Right renal cortex interstitium (tissue), 3 donors: Measurements from ENCODE around the gene ERC1. TPM values are rescaled to one million over a fixed set of nuclear protein-coding genes. Genes with fewer than 3 reads are reported as not detected.
A peak's percentile ranks its signal among the peaks of the same experiment; 100 is the strongest.
"Not testable (repeated sequence)": the region's sequence is repeated elsewhere in the genome, so short reads cannot be mapped to it uniquely, and the experiment has no call there.

ENCODE experiments used
- DNase-seq, 3 donors: peaks; one replicate each; pipeline ENCODE4 v3.0.0-alpha.2; 2013; ENCODE audit warnings: low read depth in 3 of 3, low spot score in 2 of 3
- polyA plus RNA-seq, 3 donors: library from polyadenylated mRNA; unstranded; fragments of 120-200 nt; gene quantifications; one replicate each; pipeline ENCODE4 v1.2.1, GENCODE V29; 2013; ENCODE audit not compliant: insufficient read length in 3 of 3

The ERC1 gene
- polyA plus RNA-seq, 3 donors: 39.5 to 44.9 (median 40.3) TPM

DNA sequence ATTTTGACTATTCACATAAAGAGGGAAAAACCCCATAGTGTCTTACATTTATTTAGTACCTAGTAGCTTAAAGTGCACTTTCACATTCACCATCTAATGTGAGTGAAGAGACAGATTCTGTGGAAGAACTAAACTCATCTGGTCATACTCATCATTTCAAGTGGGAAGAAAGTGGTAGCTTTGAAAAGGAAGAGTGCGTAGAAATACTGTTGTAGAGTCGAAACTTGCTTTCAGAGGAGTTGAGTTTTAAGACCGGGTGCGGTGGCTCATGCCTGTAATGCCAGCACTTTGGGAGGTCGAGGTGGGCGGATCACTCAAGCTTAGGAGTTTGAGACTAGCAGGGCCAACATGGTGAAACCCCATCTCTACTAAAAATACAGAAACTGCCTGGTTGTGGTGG, 222.2 kb downstream of the ERC1 start:
- no peak for DNase-seq

DNA sequence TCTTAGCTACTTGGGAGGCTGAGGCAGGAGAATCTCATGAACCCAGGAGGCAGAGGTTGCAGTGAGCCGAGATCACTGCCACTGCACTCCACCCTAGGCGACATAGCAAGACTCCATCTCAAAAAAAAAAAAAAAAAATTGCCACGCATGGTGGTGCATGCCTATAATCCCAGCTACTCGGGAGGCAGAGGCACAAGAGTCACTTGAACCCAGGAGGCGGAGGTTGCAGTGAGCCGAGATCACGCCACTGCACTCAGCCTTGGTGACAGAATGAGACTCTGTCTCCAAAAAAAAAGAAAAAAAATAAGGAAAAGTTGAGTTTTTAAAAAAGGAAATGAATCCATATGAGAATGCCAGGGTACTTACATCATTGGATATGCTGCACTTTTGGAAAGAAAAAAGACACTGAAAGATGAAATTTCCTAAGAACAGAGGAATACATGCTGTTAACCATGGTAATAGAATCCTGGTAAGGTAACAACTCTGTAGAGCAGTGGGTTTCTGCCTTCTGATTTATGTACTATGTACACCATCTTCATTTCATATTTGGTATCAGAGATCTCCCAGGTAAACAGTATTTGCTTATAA, 222.7 kb downstream of the ERC1 start:
- no peak for DNase-seq

DNA sequence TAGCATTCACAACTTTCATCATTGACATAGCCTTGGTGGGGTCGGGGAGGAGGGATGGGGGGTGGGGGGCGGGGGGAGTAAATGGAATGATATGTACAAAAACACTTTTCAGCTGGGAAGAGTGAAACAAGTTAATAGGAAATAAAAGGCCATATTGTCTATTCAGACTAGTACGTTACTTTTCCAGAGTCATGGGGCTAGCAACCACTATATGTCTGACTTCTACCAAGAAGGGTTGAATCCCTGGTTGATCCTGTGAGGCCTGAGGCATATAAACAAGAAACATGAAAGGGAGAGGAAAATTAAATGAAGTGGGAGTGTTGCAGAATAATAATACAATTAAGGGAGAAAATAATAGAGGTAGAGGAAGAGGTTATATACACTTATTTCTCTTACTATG, 225.5 kb downstream of the ERC1 start:
- no peak for DNase-seq

DNA sequence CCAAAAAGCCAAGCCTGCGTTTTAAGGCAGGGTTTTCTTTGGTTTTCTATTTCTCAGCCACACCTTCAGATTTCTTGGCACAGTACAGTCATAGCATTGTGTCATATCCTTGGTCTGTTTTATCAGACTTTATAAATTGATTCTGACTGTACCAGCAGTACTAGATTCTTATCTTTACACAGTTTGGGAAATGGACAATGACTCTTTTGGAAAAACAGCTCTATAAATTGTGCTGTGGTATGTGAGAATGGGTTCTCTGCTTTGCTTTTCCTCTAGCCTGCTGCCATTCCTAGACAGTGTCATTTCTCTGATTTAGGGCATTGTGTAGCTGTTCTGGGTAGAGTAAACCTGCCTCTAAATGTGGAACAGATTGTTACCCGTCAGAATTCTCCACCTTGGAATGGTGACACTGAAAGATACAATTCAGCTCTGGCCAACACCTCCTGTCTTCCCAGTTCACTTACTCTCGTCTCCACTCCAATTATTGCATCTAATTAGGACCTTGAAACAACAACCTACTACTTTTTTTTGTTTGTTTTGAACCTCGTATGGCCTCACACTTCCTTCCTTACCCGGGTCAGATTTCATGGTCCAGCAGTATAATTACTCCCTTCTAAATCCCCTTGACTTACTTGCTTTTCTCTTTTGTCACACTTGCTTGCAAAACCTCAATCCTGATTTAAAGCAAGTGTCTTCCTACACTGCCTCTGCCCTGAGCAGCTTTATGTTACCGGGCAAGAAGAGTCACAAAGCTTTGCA, 226.3 kb downstream of the ERC1 start:
- DNase-seq: peak in 1 of 3 donors; percentile 54

DNA sequence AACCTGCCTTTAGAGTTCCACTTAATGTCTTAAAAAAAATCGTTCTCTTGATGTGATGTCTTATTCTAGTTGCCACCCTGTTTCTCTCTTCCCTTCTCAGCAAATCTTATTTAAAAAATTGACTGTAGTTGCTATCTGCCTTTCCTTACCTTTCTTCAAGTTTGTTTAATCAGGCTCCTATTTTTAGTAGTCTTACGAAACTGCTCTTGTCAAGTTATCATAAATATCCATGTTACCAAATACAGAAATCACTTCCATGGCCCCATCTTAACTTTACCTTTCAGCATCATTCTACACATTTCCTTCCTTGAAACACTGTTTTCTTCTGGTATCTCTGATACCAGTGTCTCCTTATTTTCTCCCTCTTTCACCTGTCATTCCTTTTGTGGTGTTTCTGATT, 227.3 kb downstream of the ERC1 start:
- no peak for DNase-seq

DNA sequence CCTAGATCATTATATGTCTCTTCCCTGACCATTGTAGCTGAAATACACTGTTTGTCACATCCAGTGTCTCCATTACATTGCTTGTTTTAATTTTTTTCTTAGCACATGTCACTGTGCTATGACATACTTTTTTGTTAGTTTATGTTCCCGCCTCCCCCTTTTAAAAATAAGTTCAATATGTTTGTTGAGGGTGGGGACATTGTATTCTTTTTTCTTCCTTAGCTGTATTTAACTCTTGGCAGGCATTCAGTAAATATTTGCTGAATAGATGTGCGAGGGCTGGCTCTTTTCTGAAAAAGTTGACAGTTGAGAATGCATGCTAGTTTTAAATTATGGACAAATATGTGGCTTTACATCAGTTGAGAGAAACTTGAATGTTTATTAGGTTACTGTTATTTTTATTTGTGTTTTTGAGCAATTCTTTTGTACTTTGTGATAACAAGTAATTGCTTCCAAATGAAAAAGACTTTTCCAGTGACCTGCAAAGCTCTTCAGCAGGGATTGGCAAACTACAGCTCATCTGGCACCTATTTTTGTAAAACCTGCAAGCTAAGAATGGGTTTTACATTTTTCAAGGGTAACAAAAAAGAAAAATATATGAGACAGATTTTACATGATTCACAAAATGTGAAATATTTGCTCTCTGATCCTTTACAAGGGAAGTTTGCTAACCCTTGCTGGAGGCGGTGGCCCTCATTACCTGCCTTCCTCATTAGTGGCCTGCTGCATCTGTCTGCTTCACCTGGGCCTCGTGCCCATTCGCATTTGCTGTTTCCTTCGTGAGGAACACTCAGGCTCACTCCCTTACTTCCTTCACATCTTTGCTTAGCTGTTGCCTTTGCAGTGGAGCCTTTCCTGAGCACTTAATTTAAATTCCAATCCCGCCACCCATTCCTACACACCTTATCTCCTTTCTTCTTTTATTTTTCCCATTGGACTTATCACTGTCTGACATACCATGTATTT, 229.4 kb downstream of the ERC1 start:
- DNase-seq: no peak

DNA sequence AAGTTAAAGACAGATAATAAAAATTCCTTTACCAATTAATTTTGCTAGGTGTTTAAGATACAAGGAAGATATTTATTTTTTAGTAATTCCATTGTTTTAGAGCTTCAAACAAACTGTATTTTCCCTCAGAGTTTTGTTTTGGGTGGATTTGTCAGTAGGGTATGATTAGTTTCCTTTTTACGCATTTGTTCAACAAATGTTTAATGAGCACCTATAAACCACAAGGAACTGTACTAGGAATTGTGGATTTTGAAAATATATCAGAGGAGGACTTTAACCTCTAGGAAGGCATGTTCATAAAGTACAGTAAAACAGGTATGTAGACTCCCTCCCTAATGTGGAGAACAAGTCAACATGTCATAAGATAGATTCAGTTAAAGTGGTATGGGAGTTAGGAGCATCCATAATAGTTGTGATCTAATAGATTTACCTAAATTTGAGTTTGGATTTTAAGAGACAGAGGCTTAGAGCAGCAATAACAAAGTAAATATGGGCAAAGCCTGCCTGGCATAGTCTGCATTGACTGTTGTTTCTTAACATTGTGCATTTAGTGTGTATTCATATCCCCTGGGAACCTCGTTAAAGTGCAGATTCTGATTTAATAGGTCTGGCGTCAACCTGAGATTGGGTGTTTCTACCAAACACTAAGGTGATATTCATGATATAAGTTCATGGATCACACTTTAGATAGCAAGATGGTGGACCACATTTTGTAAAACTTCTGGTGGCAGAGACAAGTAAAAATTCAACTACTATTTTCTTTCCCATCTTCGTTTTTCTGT, 232.0 kb downstream of the ERC1 start:
- no peak for DNase-seq

DNA sequence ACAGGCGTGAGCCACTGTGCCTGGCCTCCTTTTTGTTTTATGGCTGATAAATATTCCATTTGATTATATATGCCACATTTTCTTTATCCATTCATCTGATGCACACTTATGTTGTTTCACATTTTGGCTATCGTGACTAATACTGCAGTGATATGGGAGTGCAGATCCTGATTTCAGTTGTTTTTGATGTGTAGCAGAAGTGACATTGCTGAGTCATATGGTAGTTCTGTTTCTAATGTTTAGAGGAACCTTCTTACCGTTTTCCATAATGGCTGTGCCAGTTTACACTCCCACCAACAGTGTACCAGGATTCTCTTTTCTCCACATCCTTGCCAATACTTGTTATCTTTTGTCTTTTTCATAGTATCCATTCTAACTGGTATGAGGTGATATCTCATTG, 235.9 kb downstream of the ERC1 start:
- no peak for DNase-seq

DNA sequence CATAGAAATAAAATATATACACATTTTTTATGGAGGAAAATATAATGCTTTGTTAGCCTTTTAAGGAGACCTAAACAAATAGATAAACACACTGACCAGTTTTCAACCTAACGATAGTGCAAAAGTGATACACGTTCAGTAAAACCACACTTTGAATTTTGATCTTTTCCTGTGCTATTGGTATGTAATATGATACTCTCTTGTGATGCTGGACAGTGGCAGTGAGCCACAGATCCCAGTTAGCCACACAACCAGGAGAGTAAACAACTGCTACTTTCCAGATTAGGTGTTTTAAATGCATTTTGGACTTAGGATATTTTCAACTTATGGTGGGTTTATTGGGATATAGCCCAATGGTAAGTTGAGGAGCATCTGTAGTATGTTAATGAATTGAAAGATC, 243.1 kb downstream of the ERC1 start:
- DNase-seq: no peak

DNA sequence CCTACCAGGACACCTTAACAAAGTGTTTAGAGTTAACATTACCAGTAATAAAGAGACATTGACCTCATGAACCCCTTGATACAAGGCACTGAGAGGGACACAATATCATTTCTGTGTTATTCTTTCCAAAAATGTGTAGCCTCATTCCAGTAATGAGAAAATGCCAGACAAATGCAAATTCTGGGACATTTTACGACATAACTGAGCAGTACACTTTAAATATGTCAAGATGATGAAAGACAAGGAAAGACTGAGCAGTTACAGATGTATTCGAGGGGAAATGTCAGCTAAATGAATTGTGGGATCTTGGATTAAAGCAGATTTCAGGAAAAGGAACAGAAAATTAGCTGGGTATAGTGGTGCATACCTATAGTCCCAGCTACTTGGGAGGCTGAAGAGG, 255.6 kb downstream of the ERC1 start:
- peak in 2 of 3 donors; percentile 5 to 19 for DNase-seq

DNA sequence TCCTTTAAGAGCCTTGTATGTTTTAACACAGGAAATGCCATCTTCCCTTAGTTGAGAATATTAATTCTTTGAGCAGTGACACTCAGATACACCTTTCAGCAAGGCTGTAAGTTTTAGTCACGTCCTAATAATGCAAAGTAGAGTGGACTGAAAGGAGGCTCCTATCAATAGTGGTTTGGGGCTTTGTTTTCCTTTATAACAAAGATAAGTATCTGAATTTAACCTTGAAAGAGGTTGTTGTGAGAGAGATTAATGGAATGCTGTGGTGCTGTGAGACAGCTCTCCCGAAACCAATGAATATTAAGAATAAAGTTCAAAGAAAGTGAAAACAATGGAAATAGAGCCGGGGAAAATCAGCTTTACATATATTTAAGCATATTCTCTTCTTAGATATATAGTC, 259.6 kb downstream of the ERC1 start:
- no peak for DNase-seq

DNA sequence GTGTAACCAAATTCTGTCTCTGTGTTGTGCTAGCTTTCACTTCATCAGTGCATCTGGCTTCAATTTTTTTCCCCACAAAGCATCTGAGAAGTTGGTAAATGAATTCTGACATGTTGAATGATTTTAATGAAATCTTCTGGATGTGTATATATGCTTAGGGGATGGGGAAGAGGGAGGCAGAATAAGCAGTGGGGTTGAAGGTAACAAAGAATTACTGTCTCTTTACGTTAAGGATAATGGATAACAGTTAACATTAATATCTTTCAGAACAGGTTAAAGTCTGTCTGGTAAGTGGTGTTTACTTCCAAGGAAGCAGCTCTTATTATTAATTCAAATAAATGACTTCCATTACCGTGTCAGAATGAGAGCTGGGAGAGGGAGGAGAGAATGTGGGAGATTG, 261.7 kb downstream of the ERC1 start:
- DNase-seq: no peak

DNA sequence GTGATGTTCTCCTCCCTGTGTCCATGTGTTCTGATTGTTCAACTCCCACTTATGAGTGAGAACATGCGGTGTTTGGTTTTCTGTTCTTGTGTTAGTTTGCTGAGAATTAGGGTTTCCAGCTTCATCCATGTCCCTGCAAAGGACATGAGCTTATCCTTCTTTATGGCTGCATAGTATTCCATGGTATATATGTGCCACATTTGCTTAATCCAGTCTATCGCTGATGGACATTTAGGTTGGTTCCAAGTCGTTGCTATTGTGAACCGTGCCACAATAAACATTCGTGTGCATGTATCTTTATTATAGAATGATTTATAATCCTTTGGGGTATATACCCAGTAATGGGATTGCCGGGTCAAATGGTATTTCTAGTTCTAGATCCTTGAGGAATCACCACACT, 264.1 kb downstream of the ERC1 start:
- not testable (repeated sequence) for DNase-seq

DNA sequence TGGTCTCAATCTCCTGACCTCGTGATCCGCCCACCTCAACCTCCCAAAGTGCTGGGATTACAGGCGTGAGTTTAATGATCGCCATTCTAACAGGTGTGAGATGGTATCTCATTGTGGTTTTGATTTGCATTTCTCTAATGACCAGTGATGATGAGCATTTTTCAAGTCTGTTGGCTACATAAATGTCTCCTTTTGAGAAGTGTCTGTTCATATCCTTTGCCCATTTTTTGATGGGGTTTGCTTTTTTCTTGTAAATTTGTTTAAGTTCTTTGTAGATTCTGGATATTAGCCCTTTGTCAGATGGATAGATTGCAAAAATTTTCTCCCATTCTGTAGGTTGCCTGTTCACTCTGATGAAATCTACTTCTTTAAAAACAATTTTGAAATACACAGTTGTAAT, 264.8 kb downstream of the ERC1 start:
- DNase-seq: not testable (repeated sequence)

DNA sequence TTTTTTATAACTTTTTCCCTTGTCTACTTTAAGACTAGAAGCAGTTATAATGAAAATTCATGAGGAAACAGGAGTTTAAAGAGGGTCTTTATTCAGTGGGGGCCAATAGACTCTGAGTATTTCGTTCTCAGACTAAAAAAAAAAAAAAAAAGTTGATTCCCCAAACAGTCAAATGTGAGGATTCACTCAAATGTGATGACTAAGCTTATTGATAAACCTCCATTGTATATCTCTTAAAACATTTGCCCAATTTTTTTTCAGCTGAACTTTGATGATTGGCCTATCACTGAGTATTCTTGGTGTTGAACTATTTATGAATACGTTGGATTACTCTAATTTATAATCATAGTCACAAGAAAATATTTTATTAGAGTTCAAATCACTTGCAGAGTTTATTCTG, 265.3 kb downstream of the ERC1 start:
- no peak for DNase-seq

DNA sequence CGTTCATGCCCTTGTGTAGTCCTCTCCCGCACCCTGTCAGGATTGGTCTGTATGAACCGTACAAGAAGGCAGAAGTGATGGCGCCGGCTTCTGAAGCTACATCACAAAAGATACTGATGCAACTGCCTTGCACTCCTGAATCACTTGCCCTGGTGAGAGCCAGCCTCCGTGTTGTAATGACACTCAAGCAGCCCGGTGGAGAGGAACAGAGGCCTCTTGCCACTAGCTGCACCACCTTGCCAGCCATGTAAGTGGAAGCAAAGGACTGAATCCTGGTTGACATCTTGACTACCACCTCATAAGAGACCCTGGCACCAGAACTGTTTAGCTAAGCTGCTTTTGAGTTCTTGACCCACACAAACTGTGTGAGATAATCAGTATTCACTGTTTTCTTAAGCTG, 266.0 kb downstream of the ERC1 start:
- no peak for DNase-seq

DNA sequence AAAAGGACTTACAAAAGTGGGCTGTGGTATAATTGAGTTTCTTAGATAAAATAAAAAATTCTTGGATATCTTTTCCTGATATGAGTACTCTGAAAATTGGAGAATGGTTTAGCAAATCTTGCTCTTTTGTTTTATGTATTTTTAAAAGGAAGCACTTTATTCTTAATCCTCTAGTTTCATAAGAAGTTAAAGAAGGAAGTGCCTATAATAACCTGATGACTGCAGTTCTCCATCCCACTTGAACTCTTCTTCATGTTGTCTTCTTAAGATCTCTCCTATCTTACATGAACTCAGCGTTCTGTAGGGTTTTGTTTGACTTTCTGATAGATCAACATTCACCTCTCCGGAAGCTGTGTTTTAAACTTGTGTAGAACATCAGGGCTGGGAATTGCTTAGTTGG, 271.0 kb downstream of the ERC1 start:
- DNase-seq: no peak

DNA sequence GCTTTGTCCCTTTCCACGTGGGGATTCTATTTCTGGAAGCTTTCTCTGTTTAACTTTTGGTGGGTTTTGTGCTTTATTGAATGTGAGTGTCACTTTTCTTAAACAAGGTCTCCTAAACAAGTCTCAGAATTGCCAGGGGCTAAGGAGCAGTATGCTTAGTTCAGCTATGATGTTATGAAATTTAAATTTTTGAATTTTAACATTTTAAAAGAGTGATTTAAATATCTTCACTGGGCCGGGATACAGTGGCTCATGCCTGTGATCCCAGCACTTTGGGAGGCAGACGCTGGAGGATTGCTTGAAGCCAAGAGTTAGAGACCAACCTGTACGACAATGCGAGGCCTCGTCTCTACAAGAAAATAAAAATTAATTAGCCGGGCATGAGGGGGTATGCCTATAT, 276.2 kb downstream of the ERC1 start:
- no peak for DNase-seq

DNA sequence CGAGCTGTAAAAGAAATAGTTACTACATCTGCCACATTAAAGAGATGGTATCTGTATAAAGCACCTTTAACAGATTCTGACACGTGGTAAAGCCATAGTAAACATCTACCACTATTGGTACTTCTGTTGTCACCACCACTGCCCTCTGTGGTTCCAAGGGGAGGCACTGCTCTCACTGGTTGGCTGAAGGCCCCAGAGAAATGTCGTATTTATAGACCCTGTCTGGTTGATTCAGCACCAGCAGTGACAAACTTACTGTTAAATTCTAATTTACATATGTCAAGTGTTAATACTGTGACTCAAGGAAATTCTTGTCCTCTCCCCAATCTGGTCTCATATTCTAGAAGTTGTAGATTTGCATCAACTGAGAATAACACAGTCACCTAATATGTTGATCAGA, 281.1 kb downstream of the ERC1 start:
- DNase-seq: no peak

DNA sequence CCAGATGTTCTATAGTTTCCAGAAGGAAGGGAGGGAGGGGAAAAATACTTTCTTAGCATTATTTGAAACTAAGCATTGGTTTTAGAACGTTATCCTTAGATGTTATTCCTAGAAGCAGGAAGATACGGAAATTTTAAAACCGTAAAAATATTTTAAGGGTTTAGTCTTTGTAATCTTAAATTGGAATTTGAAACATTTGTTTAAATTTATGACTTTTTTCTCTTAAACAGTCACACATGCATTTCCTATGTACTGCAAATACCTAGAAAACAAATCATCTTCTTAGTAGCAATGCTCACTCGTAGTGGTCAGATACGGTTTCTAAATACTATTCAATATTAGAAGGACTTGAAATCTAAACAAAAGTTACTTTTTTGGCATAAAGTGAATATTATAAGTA, 282.0 kb downstream of the ERC1 start:
- no peak for DNase-seq

DNA sequence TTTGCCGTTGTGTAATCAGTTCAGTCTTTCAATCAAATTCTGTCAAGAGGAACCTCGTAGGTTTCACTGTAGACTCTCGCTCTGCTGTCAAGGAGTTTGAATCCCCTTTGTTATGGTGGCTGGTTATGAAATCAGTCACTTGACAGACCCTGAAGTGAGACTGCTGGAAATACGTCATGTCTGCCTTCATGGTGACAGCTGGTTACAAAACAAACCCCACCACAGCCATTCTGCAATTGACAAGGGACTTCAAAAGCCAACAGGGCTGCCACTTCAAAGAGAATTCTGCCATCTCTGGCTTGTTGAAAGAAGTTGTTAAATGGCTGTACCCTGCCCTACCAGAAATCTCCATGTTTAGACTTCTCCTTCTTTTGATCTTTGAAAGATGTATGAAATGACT, 286.9 kb downstream of the ERC1 start:
- DNase-seq: no peak
